ENCODE data around the gene CCDC142.

CCDC142 gene

GRCh38 chr2:74482801-74483674 lies at the start of gene CCDC142, which contains the start of gene TTC31:
Gene CCDC142 (minus strand): TSS chr2:74482998. CDS start chr2:74482837, 161 bp downstream.
Gene TTC31 (plus strand): TSS chr2:74483081. CDS start chr2:74483096, 15 bp downstream.
- FAIRE-seq, result peak; percentile 91
- DNase-seq (ENCODE audit: low spot score), result peak; percentile 95

DNA sequence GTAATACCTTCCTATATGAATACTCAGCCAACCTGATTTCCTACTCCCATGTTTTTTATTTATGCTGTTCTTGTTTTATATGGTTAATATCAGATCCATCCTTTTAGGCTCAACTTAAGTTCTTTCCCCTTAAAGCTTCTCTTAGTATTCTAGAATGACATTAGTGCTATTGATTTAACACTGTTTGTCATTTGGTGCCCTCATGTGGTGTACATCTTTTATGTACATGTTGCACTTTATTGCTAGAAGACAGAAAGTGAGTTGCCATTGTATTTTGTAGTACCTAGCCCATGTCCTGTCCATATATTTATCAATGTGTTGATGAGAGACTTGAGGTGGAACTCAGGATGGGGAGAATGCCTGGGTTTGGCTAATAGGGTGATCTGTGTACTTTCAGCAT lies 49.4 kb upstream of the CCDC142 start:
- FAIRE-seq, result no peak
- no peak for DNase-seq (ENCODE audit: low spot score)

DNA sequence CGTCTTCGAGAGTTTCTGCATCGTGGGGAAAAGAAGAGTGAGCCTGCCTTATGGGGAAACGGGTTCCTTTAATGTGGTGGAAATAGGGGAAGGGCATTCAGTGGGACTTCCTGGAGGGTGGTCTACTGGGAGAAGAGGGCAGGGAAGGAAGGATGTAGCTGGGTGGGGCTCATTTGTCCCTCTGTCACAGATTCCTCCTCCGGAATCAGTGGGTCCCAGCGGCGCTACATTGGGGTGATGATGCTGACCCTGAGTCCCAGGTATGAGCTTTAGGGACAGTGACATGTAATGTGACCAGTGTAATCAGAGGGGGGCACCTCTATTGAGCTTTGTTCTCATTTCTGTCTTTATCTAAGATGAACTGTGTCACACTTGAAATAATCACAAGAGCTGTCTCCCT lies 48.9 kb upstream of the CCDC142 start:
- FAIRE-seq (no peak), DNase-seq (ENCODE audit: low spot score) (no peak)

- no peak for FAIRE-seq
- DNase-seq (ENCODE audit: low spot score), result peak; percentile 59
Measured at GRCh38 chr2:74530239-74531187, 47.7 kb upstream of the CCDC142 start.

DNA sequence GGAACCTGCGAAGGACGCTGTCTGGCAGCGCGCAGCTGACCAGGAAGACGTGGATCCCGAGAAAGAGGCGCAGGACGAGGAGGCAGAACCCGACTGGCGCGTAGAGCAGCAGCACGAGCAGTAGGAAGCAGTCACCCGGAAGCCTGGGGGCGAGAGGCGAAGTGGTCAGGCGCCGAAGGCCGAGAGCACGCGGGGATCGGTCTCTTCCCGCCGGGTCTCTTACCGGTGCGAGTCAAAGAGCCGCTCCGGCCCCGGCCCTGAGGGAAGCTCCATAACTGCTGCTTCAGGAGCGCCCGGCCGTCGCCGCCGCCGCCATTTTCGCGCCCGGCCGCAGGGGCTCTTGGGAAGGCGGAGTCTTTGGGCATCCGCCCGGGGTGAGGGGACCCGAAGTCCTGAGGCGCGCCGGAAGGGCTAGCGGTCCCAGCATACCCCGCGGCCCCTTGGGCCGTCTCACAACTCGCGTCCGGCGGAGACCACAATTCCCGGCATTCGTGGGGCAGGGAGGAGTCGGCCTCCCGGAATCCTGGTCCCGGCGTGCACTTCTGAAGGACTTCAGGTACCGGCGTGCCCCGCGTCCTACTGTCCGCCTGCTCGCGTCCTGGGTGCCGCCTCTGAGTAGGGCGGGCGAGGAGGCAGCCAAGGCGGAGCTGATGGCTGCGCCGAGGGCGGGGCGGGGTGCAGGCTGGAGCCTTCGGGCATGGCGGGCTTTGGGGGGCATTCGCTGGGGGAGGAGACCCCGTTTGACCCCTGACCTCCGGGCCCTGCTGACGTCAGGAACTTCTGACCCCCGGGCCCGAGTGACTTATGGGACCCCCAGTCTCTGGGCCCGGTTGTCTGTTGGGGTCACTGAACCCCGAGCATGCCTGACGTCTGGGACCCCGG lies 46.8 kb upstream of the CCDC142 start, which contains the start of the genes AUP1 and HTRA2:
TSS of gene AUP1 (minus strand) at position 350 of the 882 bp plus-strand sequence. CDS start at position 273, 77 bp downstream.
TSS of gene HTRA2 (plus strand) at position 577 of the 882 bp plus-strand sequence. CDS start at position 651, 74 bp downstream.
- DNase-seq (ENCODE audit: low spot score) (peak; percentile 100), FAIRE-seq (peak; percentile 35)

- peak; percentile 30 for DNase-seq (ENCODE audit: low spot score)
- no peak for FAIRE-seq
Measured at GRCh38 chr2:74528600-74529356, 46.0 kb upstream of the CCDC142 start.

DNA sequence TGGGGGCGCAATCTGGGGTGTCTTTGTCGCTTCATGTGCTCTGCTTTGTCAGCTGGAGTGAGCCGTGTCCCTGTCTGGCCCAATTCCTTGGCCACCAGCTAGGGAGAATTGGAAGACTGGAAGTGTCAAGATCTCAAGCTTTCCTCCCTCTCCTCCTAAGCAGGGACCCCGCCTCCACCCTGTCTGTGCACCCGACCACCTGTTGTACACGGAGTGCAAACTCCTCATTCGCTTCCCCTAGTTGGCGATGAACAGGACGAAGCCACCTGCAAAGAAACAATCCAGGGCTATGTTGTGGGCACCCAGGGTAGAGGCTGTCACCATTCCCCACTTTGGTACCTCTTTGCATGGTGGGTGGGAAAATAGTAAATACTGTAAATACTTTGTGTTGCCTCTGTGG lies 44.9 kb upstream of the CCDC142 start:
- DNase-seq (ENCODE audit: low spot score) (no peak), FAIRE-seq (no peak)

DNA sequence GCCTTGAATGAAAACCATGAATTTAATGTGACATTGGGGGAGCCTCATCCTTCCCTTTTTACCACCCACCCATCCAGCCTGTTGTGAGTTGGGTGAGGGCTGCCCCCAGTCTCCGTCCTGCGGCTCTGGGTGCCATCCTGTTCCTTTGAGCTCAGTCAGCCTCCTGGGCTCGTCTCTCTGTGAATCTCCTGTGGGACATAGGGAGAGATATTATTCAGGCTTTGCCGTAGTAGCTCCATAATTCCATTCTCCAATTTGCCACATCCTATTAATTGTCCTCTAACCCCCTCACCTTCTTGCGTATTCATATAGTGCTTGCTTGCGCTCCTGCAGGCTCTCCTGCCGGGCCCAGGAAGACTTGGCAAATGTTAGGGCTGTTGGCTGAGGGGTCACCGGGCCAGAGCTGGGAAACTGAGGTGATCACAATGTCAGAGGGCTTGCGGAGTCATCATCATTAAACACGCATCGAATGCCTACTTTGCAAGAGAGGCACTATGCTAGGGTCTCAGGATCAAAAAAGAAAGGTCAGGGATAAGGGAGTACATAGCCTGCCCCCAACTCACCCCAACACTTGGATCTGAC lies 43.9 kb upstream of the CCDC142 start:
- DNase-seq (ENCODE audit: low spot score) (no peak), FAIRE-seq (no peak)

DNA sequence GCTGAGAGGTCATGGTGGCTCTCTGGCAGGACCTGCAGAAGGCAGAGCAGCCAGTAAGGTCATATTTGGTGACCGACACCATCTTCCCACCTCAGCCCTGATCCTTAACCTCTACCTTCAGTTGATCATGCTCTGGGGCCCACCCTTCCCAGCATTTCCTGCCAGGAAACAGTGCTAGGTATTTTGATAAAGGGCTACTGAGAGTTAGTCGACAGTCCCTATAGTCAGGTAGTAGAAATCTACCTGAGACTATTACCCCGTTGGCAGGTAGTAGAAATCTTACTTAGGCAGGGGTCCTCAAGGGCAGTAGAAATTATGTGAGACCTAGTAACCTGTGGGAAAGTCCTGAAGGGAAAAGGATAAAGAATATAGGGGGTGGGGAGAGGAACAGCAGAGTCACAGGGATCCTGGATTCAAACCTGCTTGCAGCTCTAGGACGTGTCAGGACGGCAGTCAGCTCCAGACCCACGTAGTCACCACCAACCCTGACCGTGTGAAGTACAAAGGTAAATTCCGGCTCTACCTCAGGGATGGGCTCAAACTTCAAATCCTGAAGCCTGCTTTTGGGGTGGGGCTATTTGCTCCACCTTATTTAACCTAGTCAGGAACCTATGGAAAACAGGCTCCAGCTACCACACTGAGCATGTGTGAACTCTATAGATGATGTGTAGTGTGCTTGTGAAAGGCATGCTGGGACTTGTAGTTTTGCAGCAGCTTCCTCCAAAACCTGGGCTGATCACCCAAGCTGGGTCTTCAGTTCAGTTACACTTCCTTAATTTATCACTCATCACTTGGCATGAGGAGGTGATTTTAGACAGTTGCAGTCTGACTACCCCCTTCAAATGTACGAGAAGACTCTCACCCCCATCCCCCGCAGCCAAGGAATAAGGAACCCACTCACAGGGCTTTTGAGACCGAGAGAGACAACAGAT lies 43.2 kb upstream of the CCDC142 start, which contains the start of gene DQX1:
TSS of gene DQX1 (minus strand) at position 515 of the 932 bp plus-strand sequence. CDS start at position 13, 502 bp downstream.
- DNase-seq (ENCODE audit: low spot score), result no peak
- FAIRE-seq, result no peak

- FAIRE-seq (no peak), DNase-seq (ENCODE audit: low spot score) (no peak)
Measured at GRCh38 chr2:74524955-74525716, 42.3 kb upstream of the CCDC142 start.

- DNase-seq (ENCODE audit: low spot score), result no peak
Measured at GRCh38 chr2:74524005-74524404, 41.2 kb upstream of the CCDC142 start.

GRCh38 chr2:74522516-74522915 lies 39.7 kb upstream of the CCDC142 start:
- no peak for DNase-seq (ENCODE audit: low spot score)
- FAIRE-seq, result no peak

More at GRCh38 chr2:74524005-74524404, 41.2 kb upstream of the CCDC142 start:
- FAIRE-seq, result no peak

GRCh38 chr2:74516650-74517049 lies 33.9 kb upstream of the CCDC142 start:
- DNase-seq (ENCODE audit: low spot score) (no peak), FAIRE-seq (no peak)

DNA sequence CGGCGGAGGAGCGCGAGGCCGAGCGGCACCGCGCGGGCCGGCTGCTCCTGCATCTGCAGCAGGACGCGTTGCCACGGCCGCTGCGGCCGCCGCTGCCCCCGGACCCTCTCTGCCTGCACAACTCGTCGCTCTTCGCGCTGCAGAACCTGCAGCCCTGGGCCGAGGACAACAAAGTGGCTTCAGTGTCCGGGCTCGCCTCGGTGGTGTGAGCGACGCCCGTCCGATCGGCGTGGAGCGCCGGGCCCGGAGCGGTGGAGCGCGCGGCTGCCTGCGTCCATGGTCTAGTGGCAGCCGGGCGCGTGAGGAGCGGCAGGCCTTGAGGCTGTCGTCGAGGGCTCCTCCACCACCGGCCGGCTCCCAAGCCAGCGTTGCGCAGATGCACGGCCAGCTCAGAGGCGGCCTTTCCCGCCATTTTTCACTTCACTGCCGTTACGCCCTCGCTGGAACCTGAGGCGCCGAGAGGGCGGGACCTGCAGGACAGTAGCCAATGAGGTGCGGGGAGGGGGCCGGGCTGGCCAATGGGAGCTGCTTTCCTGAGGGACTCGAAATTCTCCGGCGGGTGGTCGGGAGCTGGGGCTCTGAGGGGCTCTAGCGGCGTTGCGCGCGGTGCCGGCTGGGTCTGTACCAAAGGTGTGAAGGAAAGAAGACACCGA lies 33.3 kb upstream of the CCDC142 start:
- FAIRE-seq (no peak), DNase-seq (ENCODE audit: low spot score) (no peak)

- DNase-seq (ENCODE audit: low spot score) (no peak), FAIRE-seq (no peak)
Measured at GRCh38 chr2:74515271-74515980, 32.6 kb upstream of the CCDC142 start.

Data from urothelium cell line (cell line).